HL-60/S4 (cell line): ENCODE results near the gene PSAP.
"Not testable (repeated sequence)": the region's sequence is repeated elsewhere in the genome, so short reads cannot be mapped to it uniquely, and the experiment has no call there.

Experiments used
- in situ Hi-C: fragments of 300-500 bp; cut with MboI; formaldehyde crosslinking; loops from 2 replicates; pipeline ENCODE4 v1.14.3; 2022; ENCODE audit warnings: low sequenced_read_pairs

Gene PSAP

DNA sequence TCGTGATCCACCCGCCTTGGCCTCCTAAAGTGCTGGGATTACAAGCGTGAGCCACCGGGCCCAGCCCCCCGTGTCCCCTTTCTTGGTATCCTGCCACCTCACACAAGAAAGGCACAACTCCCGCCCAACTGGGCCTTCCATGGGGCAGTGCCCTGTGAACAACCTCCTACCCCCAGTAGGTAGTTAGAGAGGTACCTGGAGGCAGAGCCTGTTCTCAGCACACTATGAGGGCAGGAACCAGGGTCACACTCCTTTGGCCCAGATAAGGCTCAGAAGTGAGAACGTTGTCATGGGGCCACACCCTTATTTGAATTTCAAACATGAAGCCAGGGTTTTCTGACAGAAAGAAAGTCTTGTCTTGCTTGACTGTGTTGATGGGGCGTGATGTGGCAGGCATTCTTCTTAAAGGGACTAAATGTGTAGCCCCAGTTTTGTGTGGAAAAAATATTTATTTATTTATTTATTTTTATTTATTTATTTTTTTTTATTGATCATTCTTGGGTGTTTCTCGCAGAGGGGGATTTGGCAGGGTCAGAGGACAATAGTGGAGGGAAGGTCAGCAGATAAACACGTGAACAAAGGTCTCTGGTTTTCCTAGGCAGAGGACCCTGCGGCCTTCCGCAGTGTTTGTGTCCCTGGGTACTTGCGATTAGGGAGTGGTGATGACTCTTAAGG lies 23.8 kb upstream of the PSAP start:
- in situ Hi-C loops: not testable (repeated sequence)

DNA sequence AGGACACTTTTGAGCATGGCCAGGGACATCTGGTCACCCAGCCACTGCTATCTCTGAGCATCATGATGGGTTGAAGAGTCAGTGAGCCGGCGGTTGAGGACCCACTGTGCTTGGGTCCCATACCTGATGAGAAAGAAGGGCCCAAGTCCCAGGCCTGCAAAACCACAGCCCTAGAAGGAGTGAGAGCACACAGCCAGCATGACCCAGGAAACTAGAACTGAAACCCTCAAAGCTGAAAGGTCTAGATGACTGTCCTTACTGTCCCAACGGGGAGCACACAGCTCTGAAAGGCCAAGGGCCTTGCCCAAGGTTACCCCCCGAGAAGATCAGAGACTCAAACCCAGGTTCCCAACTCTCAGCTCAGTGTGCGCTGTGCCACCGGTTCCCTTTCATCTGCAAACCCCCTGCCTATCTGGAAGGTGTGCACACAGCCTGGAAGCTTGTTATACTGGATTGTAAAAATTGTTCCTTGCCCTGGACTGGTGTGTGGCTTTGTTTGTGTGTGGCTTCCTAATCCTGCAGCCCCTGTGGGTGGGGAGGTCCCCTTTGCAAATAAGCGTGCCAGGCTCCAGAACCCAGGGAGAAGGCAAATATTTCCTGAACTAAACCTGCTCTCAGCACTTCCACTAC lies 22.6 kb upstream of the PSAP start:
- in situ Hi-C loops: no loop called here

DNA sequence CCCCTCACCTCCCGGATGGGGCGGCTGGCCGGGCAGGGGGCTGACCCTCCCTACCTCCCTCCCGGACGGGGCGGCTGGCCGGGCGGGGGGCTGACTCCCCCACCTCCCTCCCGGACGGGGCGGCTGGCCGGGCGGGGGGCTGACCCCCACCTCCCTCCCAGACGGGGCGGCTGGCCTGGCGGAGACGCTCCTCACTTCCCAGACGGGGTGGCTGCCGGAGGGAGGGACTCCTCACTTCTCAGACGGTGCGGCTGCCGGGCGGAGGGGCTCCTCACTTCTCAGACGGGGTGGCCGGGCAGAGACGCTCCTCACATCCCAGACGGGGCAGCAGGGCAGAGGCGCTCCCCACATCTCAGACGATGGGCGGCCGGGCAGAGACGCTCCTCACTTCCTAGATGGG lies 18.6 kb upstream of the PSAP start:
- in situ Hi-C loops: not testable (repeated sequence)

DNA sequence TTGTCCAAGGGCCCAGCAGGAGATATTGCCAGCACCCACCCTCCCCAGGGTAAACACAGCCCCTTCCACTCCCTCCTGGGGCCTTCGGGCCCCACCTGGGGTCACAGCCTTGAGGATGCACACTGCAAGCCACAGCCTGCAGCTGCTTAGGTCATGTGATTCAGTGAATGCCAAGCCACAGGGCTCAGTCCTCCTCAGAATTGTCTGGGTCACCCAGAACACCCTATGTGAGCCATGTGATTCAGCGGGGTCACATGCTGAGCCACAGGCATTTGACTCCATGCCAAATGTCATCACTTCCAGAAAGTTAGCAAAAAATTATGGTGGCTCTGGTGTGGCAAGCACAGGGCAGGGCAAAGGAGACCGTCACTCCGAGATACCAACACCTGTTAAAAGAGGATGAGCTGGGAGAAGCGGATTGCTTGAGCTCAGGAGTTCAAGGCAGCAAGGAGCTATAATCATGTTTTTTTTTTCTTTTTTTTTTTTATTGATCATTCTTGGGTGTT lies 17.2 kb upstream of the PSAP start:
- in situ Hi-C loops: no loop called here

DNA sequence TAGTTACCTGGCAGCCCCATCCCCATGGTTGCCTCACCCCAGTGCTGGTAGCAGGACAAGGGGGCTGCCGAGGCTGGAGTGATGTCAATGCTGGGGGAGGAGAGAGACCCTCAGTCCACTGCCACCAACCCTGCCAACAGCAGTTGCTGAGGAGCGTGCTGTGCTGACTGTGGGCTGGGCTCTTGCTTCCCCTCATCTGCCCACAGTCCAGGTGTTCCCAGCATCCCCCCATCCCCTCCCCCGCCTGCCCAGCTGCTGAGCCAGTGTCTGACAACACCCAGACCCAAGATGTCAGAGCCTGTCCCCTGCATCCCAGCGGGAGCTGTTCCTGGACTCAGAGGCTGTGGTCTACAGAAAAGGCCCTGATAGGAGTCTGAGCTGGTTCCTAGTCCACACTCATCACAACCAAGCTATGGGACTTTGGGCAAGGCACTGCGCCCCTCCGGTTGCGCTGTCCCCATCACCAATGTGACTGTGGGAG lies 14.6 kb upstream of the PSAP start:
- in situ Hi-C loops: no loop called here

DNA sequence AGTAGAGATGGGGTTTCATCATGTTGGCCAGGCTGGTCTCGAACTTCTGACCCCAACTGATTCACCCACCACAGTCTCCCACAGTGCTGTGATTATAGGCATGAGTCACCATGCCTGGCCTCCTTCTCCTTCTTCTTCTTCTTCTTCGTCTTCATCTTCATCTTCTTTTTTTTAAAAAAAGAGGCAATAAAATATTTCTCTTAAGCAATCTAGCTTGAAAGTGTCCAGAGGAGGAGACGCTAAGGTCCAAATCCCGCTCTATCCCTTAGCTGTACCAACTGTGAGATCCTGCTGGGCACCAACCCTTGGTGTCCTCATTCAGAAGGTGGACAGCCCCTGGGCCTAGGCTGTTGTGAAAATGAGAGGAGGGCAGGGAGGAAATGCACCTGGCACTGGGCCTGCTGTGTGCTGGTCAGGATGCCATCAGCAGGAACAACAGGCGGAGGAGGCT lies 13.9 kb upstream of the PSAP start:
- in situ Hi-C loops: no loop called here

DNA sequence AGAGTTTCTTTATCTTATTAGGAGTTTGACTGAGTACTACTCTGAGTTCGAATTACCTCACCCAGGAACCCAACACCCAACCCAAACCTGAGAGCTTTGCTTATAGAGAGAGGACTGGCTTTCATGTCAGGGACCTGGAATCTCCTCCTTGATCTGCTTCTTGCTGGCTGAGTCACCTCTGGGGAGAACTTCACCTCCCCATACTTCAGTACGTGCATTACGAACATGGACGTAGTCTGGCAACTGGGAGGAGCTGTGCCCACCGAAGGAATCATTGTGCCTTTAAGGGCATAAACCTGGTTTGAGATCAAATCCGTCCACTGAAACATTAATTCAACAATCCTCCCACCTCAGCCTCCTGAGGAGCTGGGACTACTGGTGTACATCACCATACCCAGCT lies 12.2 kb upstream of the PSAP start:
- in situ Hi-C loops: no loop called here

DNA sequence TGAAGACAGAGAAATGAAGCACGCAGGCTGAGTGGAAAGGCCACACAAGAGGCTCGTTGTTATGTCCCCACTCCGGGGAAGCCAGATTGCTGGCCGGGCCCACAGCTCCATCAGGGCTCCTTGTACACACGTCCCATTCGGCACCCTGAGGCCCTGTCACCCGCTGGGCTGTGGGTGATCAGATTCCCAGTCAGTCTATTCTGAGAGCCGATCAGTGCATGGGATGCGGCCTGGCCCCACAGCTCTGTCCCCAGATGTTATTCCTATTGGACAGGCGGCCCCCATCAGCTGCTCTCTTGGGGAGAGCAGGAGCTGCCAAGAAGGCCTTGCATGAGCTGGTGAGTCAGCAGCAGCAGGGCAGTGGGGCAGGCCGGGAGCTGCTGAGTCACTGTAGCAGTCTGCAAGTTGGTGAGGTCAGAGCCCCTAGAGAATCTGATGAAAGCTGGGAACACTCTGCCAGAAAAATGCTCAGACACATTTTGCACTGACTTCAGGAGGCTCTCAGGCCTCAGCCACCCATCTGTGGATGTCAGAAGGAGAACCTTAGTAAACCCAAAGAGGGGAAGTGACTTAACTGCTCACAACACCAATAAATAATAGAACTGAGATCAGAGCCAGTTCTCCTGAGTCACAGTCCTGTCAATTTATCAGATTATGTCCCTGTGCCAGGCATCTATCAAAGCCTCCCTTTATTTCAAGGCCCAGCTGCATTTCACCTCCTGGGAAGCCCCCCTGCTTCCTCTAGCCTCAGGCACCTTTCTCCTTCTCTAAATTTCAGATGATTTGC lies 9.4 kb upstream of the PSAP start:
- in situ Hi-C loops: no loop called here

DNA sequence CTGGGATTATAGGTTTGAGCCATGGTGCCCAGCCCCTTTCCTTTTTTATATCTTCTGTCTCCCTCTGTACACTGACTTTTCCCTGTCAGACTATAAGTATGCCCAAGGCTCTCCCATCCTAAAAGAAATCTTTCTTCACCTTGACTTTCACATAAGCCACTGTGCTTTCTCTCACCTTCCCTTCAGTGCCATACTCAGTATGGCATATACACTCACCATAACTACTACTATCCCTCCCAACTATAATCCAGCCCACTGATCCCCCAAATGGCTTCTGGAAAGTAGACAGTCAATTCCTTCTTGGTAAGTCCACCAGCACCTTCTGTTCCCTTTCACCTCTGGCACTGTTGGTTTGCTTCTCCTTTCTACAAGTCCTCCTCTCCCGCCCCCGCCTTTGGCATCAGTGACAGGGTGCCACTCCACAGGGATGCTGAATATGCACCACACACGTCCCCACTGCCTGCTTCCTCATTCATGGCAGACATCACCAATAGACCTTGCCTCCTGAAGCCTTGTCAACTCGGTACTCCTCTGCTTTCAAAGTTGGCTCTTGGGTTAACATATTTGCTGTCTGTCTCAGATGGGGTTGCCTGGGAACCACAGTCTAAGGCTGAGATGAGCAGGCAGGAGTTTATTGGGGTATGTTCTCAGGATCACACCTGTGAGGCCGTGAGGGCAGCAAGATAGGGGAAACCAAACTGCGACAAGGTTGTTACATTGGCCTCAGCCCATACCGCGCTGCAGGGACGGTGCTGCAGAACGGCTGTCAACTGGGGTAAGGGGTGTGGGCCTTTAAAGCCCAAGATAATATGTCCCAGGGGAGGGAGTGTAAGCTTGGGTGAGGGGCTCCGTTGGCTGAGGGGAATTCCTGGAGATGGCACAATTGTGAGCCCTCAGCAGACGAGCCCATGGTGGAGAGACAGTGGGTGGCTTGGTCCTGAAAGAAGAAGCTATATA lies 7.2 kb upstream of the PSAP start:
- in situ Hi-C loops: no loop called here

DNA sequence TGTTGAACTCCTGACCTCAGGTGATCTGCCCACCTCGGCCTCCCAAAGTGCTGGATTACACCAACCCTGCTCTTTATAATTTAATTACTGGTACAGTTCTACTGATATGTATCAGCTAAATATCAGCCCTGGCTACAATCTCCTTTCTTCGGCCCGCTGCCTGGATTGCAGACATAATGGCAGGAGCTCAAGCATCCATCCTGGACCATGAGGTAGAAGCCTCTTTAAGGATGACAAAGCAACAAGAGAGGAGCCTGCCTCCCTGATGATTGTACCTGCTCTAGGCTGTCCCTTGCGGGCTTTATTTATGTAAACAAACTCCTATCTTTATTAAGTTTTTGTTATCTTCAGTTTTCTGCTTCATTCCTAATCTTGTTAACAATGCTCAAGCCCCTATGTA lies 5.6 kb upstream of the PSAP start:
- in situ Hi-C loops: no loop called here

DNA sequence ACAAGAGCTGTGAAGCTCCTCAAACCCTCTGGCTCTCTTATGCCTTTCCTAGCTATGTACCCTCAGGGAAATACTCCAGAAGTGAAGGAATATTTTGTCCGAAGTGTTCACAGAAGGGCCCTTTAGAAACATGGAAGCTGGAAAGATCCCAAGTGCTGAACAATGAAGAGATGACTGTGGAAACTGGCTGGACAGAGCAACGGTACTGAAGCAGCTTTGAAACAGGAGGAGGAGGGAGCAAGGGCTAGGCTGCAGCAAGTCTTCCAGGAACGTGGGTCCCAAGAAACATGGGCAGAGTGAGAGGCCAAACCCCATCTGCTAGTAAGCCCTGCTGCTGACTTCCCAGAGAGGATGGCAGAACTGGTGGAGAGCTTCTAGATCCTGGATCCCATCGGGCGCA lies 3.0 kb upstream of the PSAP start:
- in situ Hi-C loops: no loop called here

DNA sequence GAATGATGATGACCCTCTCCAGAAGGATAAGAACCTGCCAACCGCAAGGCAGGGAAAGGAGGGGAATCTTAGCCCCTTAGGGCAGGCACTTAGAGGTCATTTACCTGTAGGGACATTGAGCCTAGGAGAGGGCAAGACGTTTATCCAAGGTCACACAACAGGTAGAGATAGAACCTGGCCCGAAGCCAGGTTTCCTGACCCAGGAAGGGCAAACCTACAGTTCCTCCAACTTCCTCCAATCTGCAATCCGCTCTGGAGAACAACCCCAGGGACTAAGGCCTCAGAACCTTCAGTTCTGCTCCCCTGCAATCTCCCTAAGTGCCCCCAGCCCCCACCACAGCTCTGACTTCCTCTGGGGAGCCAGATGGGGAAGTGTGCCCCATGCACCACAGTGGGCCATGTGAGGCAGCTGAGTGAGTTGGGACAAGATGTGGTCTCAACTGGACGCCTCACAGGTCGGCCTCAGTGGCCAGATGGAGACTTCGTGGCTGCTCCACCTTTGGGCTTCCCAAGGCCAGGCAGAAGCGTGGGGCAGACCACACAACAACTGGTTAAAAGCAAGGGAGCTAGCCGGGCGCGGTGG lies 1.4 kb upstream of the PSAP start:
- in situ Hi-C loops: no loop called here

DNA sequence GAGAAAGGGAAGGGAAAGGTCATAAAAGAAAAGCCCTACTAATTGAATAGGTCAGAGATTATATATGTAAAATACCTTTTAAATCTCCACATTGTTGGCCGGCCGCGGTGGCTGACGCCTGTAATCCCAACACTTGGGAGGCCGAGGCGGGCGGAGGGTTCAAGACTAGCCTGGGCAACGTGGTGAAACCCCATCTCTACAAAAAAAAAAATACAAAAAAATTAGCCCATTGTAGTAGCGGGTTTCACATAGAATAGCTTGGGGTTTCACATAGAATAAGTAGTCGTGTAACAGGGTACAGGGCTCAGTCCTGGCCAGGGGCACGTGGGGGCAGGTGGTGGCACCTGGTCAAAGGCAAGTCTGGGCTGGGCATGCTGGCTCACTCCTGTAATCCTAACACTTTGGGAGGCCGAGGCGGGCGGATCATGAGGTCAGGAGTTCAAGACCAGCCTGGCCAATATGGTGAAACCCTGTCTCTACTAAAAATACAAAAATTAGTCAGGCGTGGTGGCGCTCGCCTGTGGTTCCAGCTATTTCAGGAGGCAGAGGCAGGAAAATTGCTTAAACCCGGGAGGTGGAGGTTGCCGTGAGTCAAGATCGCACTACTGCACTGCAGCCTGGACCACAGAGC lies 529 bp upstream of the PSAP start:
- in situ Hi-C loops: not testable (repeated sequence)

DNA sequence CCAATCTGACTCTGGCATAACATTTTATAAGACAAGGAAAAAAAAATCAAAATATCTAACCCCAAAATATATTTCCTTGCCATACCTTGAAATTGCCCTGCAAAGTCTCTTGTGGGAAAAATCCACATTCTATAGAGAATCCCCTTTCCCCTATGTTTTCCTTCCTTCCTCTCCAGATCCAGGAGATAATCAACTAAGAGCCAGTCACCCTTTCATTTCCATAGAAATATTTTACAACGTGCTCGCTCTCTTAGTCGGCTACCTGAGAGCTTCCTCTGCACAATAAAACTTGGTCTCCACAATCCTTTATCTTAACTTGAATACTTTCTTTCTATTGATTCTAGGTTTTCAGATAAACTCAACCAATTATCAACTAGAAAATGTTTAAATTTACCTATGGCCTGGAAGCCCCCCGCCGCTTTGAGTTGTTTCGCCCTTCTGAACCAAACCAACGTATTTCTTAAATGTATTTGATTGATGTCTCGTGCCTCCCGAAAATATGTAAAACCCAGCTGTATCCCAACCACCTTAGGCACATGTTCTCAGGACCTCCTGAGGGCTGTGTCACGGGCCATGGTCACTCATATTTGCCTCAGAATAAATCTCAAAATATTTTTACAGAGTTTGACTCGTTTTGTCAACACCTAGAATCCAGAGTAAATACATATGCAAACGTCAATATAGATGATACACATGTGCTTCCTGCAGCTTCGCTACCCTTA lies 869 bp downstream of the PSAP start:
- in situ Hi-C loops: no loop called here

DNA sequence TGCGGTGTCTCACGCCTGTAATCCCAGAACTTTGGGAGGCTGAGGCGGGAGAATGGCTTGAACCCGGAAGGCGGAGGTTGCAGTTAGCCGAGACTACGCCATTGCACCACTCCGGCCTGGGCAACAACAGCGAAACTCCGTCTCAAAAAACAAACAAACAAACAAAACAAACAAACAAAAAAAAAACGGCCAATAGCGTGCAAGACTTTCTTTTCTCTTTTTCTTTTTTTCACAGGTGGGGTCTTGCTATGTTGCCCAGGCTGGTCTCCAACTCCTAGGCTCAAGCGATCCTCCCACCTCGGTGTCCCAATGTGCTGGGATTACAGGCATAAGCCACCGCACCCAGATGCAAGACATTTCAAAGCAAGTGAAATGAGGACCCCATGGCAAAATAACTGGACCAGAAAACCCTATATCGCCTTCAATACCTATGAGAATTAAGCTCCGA lies 1.6 kb downstream of the PSAP start:
- in situ Hi-C loops: no loop called here

DNA sequence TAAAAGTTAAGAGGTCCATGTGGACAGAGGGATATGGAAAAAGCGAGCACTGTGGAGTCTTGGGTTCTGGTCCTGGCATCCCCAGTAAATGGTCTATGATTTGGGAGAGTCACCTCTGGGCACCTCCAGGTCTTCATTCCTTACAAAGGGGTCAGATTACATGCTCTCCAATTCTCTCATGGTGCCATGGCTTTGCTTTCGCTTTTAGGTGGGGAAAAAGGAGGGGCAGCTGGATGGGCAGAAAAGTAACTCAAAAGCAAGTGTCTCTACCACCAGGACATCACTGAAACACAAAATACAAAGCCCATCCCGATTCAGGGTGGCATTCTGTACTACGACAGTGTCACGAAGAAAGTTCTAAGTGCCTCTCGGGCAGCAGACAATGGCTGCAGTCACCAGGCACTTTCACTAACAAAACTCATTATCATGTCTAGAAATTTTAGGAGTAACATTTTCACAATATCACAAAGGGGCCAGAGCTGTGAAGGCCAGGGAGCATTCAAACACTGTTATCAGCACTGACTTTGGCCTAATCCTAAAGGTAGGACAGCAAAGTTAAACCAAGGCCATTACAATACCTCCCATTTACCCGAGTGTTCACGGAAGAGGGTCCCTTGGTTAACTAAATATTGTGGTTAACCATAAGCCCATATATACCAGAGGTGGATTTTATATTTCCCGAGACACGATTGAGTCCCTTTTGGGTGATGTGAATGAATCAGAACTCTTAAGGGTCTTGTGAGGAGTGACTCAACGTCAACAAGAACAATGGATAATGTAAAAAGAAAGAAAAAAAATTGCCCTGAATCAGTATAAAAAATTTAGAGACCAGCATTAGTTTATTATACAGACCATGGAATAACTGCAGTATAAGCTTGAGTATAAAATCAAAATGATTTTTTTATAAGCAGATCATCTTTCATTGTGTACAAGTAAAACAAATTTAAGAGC lies 2.5 kb downstream of the PSAP start:
- in situ Hi-C loops: no loop called here

DNA sequence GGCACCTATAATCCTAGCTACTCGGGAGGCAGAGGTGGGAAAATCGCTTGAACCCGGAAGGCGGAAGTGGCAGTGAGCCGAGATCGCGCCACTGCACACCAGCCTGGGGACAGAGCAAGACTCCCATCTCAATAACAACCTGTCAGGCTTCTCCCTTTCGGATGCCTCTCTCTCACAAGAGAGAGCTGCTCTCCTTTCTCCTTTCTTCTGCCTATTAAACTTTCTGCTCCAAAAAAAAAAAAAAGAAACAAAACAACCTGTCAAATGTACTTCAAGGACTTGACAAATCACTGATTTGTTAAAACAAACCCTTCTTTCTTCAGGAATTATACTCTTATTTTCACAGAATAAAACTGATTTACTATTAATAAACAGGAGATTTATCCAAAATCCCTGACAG lies 3.6 kb downstream of the PSAP start:
- in situ Hi-C loops: no loop called here

DNA sequence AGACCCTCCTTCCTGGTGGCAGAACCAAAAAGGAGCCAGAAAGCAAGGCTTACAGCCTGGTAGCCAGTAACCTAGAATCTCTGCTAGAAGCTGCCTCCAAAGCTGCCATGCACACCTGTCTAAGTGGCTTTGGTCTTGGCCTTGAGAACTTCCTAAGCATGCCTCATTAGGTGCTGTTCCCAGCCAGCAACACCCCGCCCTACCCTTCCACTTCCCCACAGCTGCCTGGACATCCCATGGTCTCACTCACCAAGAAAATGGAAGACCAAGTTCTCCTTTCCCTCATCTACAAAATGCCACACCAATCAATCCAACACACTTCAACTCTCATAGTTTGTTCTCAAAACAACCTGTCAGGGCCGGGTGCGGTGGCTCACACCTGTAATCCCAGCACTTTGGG lies 4.2 kb downstream of the PSAP start:
- in situ Hi-C loops: no loop called here
